ENCODE results near the gene GRIK3.

Gene GRIK3

DNA sequence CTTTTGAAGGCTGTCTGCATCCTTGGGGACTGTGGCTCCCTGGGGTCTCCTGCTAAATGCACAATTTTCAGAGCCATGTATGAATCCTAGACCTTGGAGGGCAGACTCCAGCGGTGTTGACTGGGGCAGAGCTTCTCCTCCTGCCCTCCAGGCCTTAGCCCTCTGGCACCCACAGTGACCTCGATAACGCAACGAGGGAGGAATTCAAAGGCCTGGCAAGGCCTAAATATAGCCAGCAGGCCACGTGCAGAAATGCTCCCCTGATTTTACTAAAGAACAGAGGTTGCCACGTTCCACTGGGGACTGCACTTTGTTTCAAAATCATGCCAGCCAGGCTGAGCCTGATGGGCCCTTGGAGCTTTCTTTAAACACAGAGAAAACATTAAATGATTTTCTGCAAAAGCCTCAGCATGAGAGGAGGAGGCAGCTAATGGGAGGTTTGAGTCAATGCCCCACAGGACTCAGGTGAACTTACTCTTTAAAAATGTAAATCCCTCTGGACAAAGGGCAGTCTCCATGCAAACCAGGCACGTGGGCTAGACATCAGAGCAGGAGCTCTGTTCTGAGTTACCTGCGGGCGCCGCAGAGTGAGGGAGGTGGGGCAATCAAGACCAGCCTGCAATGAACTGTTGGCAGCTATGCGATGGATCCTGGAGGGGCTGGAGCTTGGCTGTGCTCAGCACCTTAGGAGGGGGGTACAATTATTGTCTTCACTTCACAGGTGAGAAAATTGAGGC, 28.0 kb downstream of the GRIK3 start:
- no CpG with 5 or more reads among the region's 11 CpGs for WGBS (ENCODE audit: extremely low coverage, insufficient coverage, low lambda C conversion rate)
- peaks cover 4% of the 10 kb centered on the region for H3K4me1 ChIP-seq (ENCODE audit: control insufficient read depth, low read depth, low read length)
- no peak overlapping the region for H3K56ac ChIP-seq (ENCODE audit: low read length)
- no peak overlapping the region for H2BK15ac ChIP-seq (replicated peaks; ENCODE audit: low read depth)
- H3K27me3 ChIP-seq (ENCODE audit: insufficient read depth, low read length, poor library complexity): no peaks in the 10 kb centered on the region
- H3K36me3 ChIP-seq (ENCODE audit: control insufficient read depth, insufficient read depth, low read length): no peaks in the 10 kb centered on the region
- H3K27ac ChIP-seq (ENCODE audit: low read depth, low read length): no peak overlapping the region
- H2BK5ac ChIP-seq (ENCODE audit: low read length): no peak overlapping the region
- H3K23ac ChIP-seq (ENCODE audit: low read length): no peak overlapping the region
- H4K8ac ChIP-seq (ENCODE audit: low read depth, low read length): no peak overlapping the region
- H2BK120ac ChIP-seq (ENCODE audit: low read depth, low read length): no peak overlapping the region
- H2AK5ac ChIP-seq (ENCODE audit: low read length): no peak overlapping the region
- no peak for DNase-seq
- H3K79me1 ChIP-seq (ENCODE audit: low read length): no peaks in the 10 kb centered on the region
- no peak overlapping the region for H3K4ac ChIP-seq (ENCODE audit: low read depth, low read length)
- H3K4me2 ChIP-seq (ENCODE audit: low read length): no peak overlapping the region
- no peaks in the 10 kb centered on the region for H3K79me2 ChIP-seq (ENCODE audit: control insufficient read depth, insufficient read depth, low read length)
- H3K18ac ChIP-seq (ENCODE audit: low read length): no peak overlapping the region
- no peak overlapping the region for H4K5ac ChIP-seq (ENCODE audit: low read length)
- H3K4me3 ChIP-seq (ENCODE audit: low read length): no peak overlapping the region
- H3K9ac ChIP-seq (ENCODE audit: low read length): no peak overlapping the region

DNA sequence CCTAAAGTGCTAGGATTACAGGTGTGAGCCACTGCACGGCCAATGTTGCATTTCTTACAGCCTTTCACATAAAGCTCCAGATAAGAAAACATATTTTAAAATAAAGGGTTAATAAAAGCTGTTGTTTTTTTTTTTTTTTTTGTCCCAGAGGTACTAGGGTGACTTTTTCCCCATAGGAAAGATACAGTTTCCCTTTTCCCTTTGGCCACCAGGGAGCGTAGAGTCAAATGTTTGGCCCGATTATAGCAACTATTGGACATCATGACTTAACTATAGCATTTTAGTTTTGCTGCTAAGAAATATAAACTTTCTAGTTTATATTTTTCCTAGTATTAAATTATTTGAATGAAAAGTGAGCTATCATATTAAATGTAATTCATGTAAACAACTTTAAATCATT, 31.4 kb downstream of the GRIK3 start:
- H3K9ac ChIP-seq (ENCODE audit: low read length): no peak overlapping the region
- no peaks in the 10 kb centered on the region for H3K36me3 ChIP-seq (ENCODE audit: control insufficient read depth, insufficient read depth, low read length)
- no peak overlapping the region for H2BK120ac ChIP-seq (ENCODE audit: low read depth, low read length)
- no peak overlapping the region for H4K5ac ChIP-seq (ENCODE audit: low read length)
- no peak overlapping the region for H4K8ac ChIP-seq (ENCODE audit: low read depth, low read length)
- H3K4me2 ChIP-seq (ENCODE audit: low read length): no peak overlapping the region
- no peak overlapping the region for H2AK5ac ChIP-seq (ENCODE audit: low read length)
- H3K79me2 ChIP-seq (ENCODE audit: control insufficient read depth, insufficient read depth, low read length): no peaks in the 10 kb centered on the region
- no CpG with 5 or more reads among the region's 3 CpGs for WGBS (ENCODE audit: extremely low coverage, insufficient coverage, low lambda C conversion rate)
- H3K4me1 ChIP-seq (ENCODE audit: control insufficient read depth, low read depth, low read length): peaks cover 4% of the 10 kb centered on the region
- no peak for DNase-seq
- H3K79me1 ChIP-seq (ENCODE audit: low read length): no peaks in the 10 kb centered on the region
- H3K27ac ChIP-seq (ENCODE audit: low read depth, low read length): no peak overlapping the region
- H3K27me3 ChIP-seq (ENCODE audit: insufficient read depth, low read length, poor library complexity): no peaks in the 10 kb centered on the region
- H3K18ac ChIP-seq (ENCODE audit: low read length): no peak overlapping the region
- no peak overlapping the region for H3K56ac ChIP-seq (ENCODE audit: low read length)
- no peak overlapping the region for H2BK15ac ChIP-seq (replicated peaks; ENCODE audit: low read depth)
- H3K23ac ChIP-seq (ENCODE audit: low read length): no peak overlapping the region
- H3K4ac ChIP-seq (ENCODE audit: low read depth, low read length): no peak overlapping the region
- no peak overlapping the region for H3K4me3 ChIP-seq (ENCODE audit: low read length)
- no peak overlapping the region for H2BK5ac ChIP-seq (ENCODE audit: low read length)

GRCh38 chr1:37001703-37002102, 32.6 kb downstream of the GRIK3 start:
- Histone ChIP-seq H4K5ac (ENCODE audit: low read length) (no peak overlapping the region), H3K27ac (ENCODE audit: low read depth, low read length) (no peak overlapping the region), H3K79me2 (ENCODE audit: control insufficient read depth, insufficient read depth, low read length) (no peaks in the 10 kb centered on the region), H3K4me2 (ENCODE audit: low read length) (no peak overlapping the region), H3K4me3 (ENCODE audit: low read length) (no peak overlapping the region), H3K4ac (ENCODE audit: low read depth, low read length) (no peak overlapping the region), H3K4me1 (ENCODE audit: control insufficient read depth, low read depth, low read length) (peaks cover 4% of the 10 kb centered on the region), H2BK120ac (ENCODE audit: low read depth, low read length) (no peak overlapping the region), H2BK15ac (replicated peaks; ENCODE audit: low read depth) (no peak overlapping the region), H3K18ac (ENCODE audit: low read length) (no peak overlapping the region), H3K56ac (ENCODE audit: low read length) (no peak overlapping the region), H2BK5ac (ENCODE audit: low read length) (no peak overlapping the region), H3K9ac (ENCODE audit: low read length) (no peak overlapping the region), H3K23ac (ENCODE audit: low read length) (no peak overlapping the region), H3K36me3 (ENCODE audit: control insufficient read depth, insufficient read depth, low read length) (no peaks in the 10 kb centered on the region), H4K8ac (ENCODE audit: low read depth, low read length) (no peak overlapping the region), H2AK5ac (ENCODE audit: low read length) (no peak overlapping the region), H3K27me3 (ENCODE audit: insufficient read depth, low read length, poor library complexity) (no peaks in the 10 kb centered on the region), H3K79me1 (ENCODE audit: low read length) (no peaks in the 10 kb centered on the region)
- WGBS (ENCODE audit: extremely low coverage, insufficient coverage, low lambda C conversion rate): no CpG with 5 or more reads among the region's 2 CpGs
- DNase-seq: peak; percentile 11

DNA sequence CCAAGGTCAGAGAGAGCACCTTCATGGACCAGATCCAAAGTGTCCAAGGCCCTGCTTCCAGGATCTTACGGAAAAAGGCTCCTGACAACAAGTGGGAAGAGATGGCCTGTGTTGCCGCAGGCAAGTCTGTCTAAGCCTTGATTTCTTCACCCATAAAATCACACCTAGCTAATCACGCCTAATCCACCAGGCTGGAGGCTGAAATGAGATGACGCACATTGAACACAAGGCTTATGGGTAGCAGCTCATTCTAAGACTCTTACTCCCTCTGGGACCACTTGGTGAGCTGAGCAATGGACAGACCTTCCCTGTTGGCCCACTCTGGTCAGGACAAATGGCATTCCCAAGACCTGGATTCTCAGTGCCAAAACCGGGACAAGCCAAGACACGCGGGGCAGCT, 38.2 kb downstream of the GRIK3 start:
- WGBS (ENCODE audit: extremely low coverage, insufficient coverage, low lambda C conversion rate): no CpG with 5 or more reads among the region's 7 CpGs
- Histone ChIP-seq H3K4ac (ENCODE audit: low read depth, low read length) (no peak overlapping the region), H3K18ac (ENCODE audit: low read length) (no peak overlapping the region), H3K4me3 (ENCODE audit: low read length) (no peak overlapping the region), H3K56ac (ENCODE audit: low read length) (no peak overlapping the region), H3K79me2 (ENCODE audit: control insufficient read depth, insufficient read depth, low read length) (no peaks in the 10 kb centered on the region), H3K36me3 (ENCODE audit: control insufficient read depth, insufficient read depth, low read length) (no peaks in the 10 kb centered on the region), H3K4me1 (ENCODE audit: control insufficient read depth, low read depth, low read length) (no peaks in the 10 kb centered on the region), H2AK5ac (ENCODE audit: low read length) (no peak overlapping the region), H3K27ac (ENCODE audit: low read depth, low read length) (no peak overlapping the region), H2BK120ac (ENCODE audit: low read depth, low read length) (no peak overlapping the region), H3K27me3 (ENCODE audit: insufficient read depth, low read length, poor library complexity) (no peaks in the 10 kb centered on the region), H2BK15ac (replicated peaks; ENCODE audit: low read depth) (no peak overlapping the region), H3K79me1 (ENCODE audit: low read length) (no peaks in the 10 kb centered on the region), H3K23ac (ENCODE audit: low read length) (no peak overlapping the region), H3K4me2 (ENCODE audit: low read length) (no peak overlapping the region), H2BK5ac (ENCODE audit: low read length) (no peak overlapping the region), H4K5ac (ENCODE audit: low read length) (no peak overlapping the region), H4K8ac (ENCODE audit: low read depth, low read length) (no peak overlapping the region), H3K9ac (ENCODE audit: low read length) (no peak overlapping the region)
- DNase-seq: no peak

GRCh38 chr1:36994868-36995267, 39.4 kb downstream of the GRIK3 start:
- Histone ChIP-seq H3K56ac (ENCODE audit: low read length) (no peak overlapping the region), H3K9ac (ENCODE audit: low read length) (no peak overlapping the region), H2BK120ac (ENCODE audit: low read depth, low read length) (no peak overlapping the region), H3K79me1 (ENCODE audit: low read length) (no peaks in the 10 kb centered on the region), H3K27me3 (ENCODE audit: insufficient read depth, low read length, poor library complexity) (no peaks in the 10 kb centered on the region), H3K18ac (ENCODE audit: low read length) (no peak overlapping the region), H4K8ac (ENCODE audit: low read depth, low read length) (no peak overlapping the region), H2AK5ac (ENCODE audit: low read length) (no peak overlapping the region), H3K79me2 (ENCODE audit: control insufficient read depth, insufficient read depth, low read length) (no peaks in the 10 kb centered on the region), H3K36me3 (ENCODE audit: control insufficient read depth, insufficient read depth, low read length) (no peaks in the 10 kb centered on the region), H3K4me3 (ENCODE audit: low read length) (no peak overlapping the region), H3K27ac (ENCODE audit: low read depth, low read length) (no peak overlapping the region), H3K23ac (ENCODE audit: low read length) (no peak overlapping the region), H3K4me1 (ENCODE audit: control insufficient read depth, low read depth, low read length) (no peaks in the 10 kb centered on the region), H2BK5ac (ENCODE audit: low read length) (no peak overlapping the region), H4K5ac (ENCODE audit: low read length) (no peak overlapping the region), H3K4me2 (ENCODE audit: low read length) (no peak overlapping the region), H3K4ac (ENCODE audit: low read depth, low read length) (no peak overlapping the region), H2BK15ac (replicated peaks; ENCODE audit: low read depth) (no peak overlapping the region)
- no CpG with 5 or more reads among the region's 8 CpGs for WGBS (ENCODE audit: extremely low coverage, insufficient coverage, low lambda C conversion rate)
- no peak for DNase-seq

DNA sequence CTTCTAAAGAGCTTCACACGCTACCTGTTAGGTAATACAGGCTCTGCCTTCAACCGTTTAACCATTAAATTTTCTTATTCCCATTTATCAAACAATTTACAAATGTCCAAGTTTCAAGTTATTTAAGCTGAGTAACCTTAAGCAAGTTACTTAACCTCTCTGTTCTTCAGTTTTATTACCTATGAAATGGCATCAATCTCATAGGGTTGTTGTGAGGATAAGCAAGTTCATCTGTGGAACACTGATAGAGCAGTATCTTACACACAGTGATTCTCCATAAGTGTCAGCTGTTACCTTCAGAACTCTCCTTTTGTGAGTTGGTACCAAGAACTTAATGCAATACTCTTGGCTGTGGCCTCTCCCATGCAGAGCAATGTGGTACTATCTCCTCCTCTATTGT, 40.0 kb downstream of the GRIK3 start:
- H3K27ac ChIP-seq (ENCODE audit: low read depth, low read length): no peak overlapping the region
- no peak overlapping the region for H3K23ac ChIP-seq (ENCODE audit: low read length)

More for the DNA sequence above, 40.0 kb downstream of the GRIK3 start:
- no peak overlapping the region for H3K4ac ChIP-seq (ENCODE audit: low read depth, low read length)
- WGBS (ENCODE audit: extremely low coverage, insufficient coverage, low lambda C conversion rate): 100% methylated on average over 1 of the region's 2 CpGs
- H3K18ac ChIP-seq (ENCODE audit: low read length): no peak overlapping the region
- no peaks in the 10 kb centered on the region for H3K79me1 ChIP-seq (ENCODE audit: low read length)
- no peak overlapping the region for H3K4me2 ChIP-seq (ENCODE audit: low read length)
- H3K79me2 ChIP-seq (ENCODE audit: control insufficient read depth, insufficient read depth, low read length): no peaks in the 10 kb centered on the region
- no peak overlapping the region for H3K56ac ChIP-seq (ENCODE audit: low read length)
- no peak overlapping the region for H2BK120ac ChIP-seq (ENCODE audit: low read depth, low read length)
- no peaks in the 10 kb centered on the region for H3K36me3 ChIP-seq (ENCODE audit: control insufficient read depth, insufficient read depth, low read length)
- H2BK15ac ChIP-seq (replicated peaks; ENCODE audit: low read depth): no peak overlapping the region
- H2AK5ac ChIP-seq (ENCODE audit: low read length): no peak overlapping the region
- no peak overlapping the region for H3K9ac ChIP-seq (ENCODE audit: low read length)
- DNase-seq: no peak
- H4K5ac ChIP-seq (ENCODE audit: low read length): no peak overlapping the region
- H3K4me3 ChIP-seq (ENCODE audit: low read length): no peak overlapping the region
- no peaks in the 10 kb centered on the region for H3K27me3 ChIP-seq (ENCODE audit: insufficient read depth, low read length, poor library complexity)
- H3K4me1 ChIP-seq (ENCODE audit: control insufficient read depth, low read depth, low read length): no peaks in the 10 kb centered on the region
- H4K8ac ChIP-seq (ENCODE audit: low read depth, low read length): no peak overlapping the region
- no peak overlapping the region for H2BK5ac ChIP-seq (ENCODE audit: low read length)

Measured in mesendoderm (in vitro differentiated cells).